ENCODE data around the gene TMEM203. TPM values are rescaled to one million over a fixed set of nuclear protein-coding genes. Genes with fewer than 3 reads are reported as not detected.

Gene TMEM203
- total RNA-seq, 1 experiment from 2014 or later: 36.4 TPM

DNA sequence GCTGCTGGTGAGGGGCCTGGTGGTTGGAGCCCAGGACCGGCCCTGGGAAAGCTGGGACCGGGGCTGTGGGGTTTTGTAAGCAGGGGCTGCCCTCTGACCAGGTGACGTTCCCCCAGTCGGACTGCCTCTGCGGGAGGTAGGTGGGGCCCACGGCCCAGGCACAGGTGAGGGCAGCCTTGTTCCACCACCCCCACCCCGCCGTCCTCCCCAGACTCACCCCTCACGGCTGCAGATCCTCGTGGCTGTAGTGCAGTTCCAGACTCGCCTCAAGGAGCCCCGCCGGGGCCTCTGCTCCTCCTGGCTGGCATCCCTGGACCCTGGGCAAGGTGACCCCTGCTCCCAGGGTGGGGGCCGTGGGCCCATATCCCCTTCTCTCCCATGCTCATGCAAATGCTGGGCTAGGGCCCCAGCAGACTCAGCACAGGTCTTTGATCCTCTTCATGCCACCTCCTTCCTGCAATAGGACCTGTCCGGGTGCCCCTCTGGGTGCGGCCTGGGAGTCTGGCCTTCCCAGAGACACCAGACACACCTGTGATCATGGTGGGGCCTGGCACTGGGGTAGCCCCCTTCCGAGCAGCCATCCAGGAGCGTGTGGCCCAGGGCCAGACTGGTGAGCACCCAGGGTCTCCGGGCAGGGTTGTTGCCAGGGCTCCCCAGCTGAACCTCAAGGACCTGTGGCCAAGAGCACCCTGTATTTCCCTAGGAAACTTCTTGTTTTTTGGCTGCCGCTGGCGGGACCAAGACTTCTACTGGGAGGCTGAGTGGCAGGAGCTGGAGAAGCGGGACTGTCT is 9.9 kb upstream of the TMEM203 start:
- Histone ChIP-seq H3K4me2 (ENCODE audit: low read length) (no peak overlapping the region), H3F3A (ENCODE audit: low read length, unreplicated experiment) (no peaks in the 10 kb centered on the region), H3K9me2 (replicated peaks; ENCODE audit: low read length) (no peaks in the 10 kb centered on the region), H3K9me3 (ENCODE audit: low read length) (no peaks in the 10 kb centered on the region), H2AFZ (ENCODE audit: low read length) (no peak overlapping the region), H3K36me3 (ENCODE audit: low read depth, low read length) (no peaks in the 10 kb centered on the region), H3K4me3 (ENCODE audit: low read length) (no peak overlapping the region), H3K4me1 (ENCODE audit: insufficient read depth, low read length) (peaks cover 24% of the 10 kb centered on the region), H3K27me3 (ENCODE audit: low read length) (no peaks in the 10 kb centered on the region), H3K79me2 (ENCODE audit: low read length) (no peaks in the 10 kb centered on the region), H3K27ac (ENCODE audit: low read length) (no peak overlapping the region), H3K9ac (ENCODE audit: low read length) (no peak overlapping the region), H4K20me1 (ENCODE audit: low read length) (no peaks in the 10 kb centered on the region)
- DNase-seq: no peak
- POLR2A ChIA-PET (ENCODE audit: unreplicated experiment): no interaction called here
- TF ChIP-seq EZH2phosphoT487 (IDR thresholded peaks at IDR 0.05; ENCODE audit: borderline replicate concordance, low read length) (no peak), EZH2 (IDR thresholded peaks at IDR 0.05; ENCODE audit: low read length, unreplicated experiment) (no peak)
- TF ChIP-seq, protein P1, sequence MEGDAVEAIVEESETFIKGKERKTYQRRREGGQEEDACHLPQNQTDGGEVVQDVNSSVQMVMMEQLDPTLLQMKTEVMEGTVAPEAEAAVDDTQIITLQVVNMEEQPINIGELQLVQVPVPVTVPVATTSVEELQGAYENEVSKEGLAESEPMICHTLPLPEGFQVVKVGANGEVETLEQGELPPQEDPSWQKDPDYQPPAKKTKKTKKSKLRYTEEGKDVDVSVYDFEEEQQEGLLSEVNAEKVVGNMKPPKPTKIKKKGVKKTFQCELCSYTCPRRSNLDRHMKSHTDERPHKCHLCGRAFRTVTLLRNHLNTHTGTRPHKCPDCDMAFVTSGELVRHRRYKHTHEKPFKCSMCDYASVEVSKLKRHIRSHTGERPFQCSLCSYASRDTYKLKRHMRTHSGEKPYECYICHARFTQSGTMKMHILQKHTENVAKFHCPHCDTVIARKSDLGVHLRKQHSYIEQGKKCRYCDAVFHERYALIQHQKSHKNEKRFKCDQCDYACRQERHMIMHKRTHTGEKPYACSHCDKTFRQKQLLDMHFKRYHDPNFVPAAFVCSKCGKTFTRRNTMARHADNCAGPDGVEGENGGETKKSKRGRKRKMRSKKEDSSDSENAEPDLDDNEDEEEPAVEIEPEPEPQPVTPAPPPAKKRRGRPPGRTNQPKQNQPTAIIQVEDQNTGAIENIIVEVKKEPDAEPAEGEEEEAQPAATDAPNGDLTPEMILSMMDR (conservative IDR thresholded peaks at IDR 0.05; ENCODE audit: low read depth, low read length): no peak
- no TSS peak for BruUV-seq (replicated peaks)
- CTCF ChIA-PET: no interaction called here
- intact Hi-C loops (cut with micrococcal nuclease): no loop called here
- ATAC-seq: no peak

GRCh38 chr9:137214620-137215019 is 9.2 kb upstream of the TMEM203 start:
- POLR2A ChIA-PET (ENCODE audit: unreplicated experiment): no interaction called here
- H3K27ac ChIP-seq (ENCODE audit: low read length): no peak overlapping the region
- H3K4me3 ChIP-seq (ENCODE audit: low read length): no peak overlapping the region
- intact Hi-C loops (cut with micrococcal nuclease): no loop called here
- H3K4me1 ChIP-seq (ENCODE audit: insufficient read depth, low read length): peaks cover 24% of the 10 kb centered on the region
- no peaks in the 10 kb centered on the region for H3K9me2 ChIP-seq (replicated peaks; ENCODE audit: low read length)
- H3K36me3 ChIP-seq (ENCODE audit: low read depth, low read length): no peaks in the 10 kb centered on the region
- no TSS peak for BruUV-seq (replicated peaks)
- H3K9ac ChIP-seq (ENCODE audit: low read length): no peak overlapping the region
- DNase-seq (no peak), ATAC-seq (no peak)
- TF ChIP-seq EZH2phosphoT487 (IDR thresholded peaks at IDR 0.05; ENCODE audit: borderline replicate concordance, low read length) (no peak), EZH2 (IDR thresholded peaks at IDR 0.05; ENCODE audit: low read length, unreplicated experiment) (no peak)
- TF ChIP-seq, protein P1 (conservative IDR thresholded peaks at IDR 0.05; ENCODE audit: low read depth, low read length): no peak
- H3K9me3 ChIP-seq (ENCODE audit: low read length): no peaks in the 10 kb centered on the region
- H3K4me2 ChIP-seq (ENCODE audit: low read length): no peak overlapping the region
- no peaks in the 10 kb centered on the region for H3K79me2 ChIP-seq (ENCODE audit: low read length)
- no peaks in the 10 kb centered on the region for H3K27me3 ChIP-seq (ENCODE audit: low read length)
- H4K20me1 ChIP-seq (ENCODE audit: low read length): no peaks in the 10 kb centered on the region
- H3F3A ChIP-seq (ENCODE audit: low read length, unreplicated experiment): no peaks in the 10 kb centered on the region
- no peak overlapping the region for H2AFZ ChIP-seq (ENCODE audit: low read length)
- CTCF ChIA-PET: no interaction called here

All from PC-3 (cell line).